Skeletal muscle cell (primary cell): ENCODE data around the gene INPP5K.
A peak's percentile ranks its signal among the peaks of the same experiment; 100 is the strongest.
"Not testable (repeated sequence)": the region's sequence is repeated elsewhere in the genome, so short reads cannot be mapped to it uniquely, and the experiment has no call there.

Source experiments
- DNase-seq: peaks from one replicate; pipeline ENCODE4 v3.0.0-alpha.2; 2010; ENCODE audit warnings: low read depth
- H3K4me3 ChIP-seq: 2 replicates; pipeline ENCODE4 v1.5.1; 2011; ENCODE audit warnings: low read depth, mild to moderate bottlenecking, control low read depth, low read length, moderate library complexity

INPP5K gene

DNA sequence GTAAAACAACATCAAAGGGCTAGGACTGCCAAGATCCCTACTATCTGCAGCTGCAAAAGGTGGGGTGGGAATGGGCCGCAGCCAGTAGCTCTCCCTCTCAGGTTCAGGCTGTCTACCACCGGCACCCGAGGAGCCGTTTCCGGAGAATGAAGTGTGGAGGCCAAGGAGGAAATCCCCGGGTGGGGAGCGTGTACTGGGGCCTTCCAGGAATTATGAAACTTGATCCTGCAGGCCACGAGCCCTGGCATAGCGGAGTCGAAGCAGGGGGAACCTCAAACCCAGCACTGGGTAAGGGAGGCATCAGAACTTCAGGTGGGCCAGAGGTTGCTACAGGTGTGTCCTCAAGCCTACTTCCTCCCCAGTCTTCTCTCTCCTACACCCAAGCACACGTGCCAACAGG lies 5.1 kb downstream of the INPP5K start:
- H3K4me3 ChIP-seq: no peak overlapping the region
- no peak for DNase-seq

DNA sequence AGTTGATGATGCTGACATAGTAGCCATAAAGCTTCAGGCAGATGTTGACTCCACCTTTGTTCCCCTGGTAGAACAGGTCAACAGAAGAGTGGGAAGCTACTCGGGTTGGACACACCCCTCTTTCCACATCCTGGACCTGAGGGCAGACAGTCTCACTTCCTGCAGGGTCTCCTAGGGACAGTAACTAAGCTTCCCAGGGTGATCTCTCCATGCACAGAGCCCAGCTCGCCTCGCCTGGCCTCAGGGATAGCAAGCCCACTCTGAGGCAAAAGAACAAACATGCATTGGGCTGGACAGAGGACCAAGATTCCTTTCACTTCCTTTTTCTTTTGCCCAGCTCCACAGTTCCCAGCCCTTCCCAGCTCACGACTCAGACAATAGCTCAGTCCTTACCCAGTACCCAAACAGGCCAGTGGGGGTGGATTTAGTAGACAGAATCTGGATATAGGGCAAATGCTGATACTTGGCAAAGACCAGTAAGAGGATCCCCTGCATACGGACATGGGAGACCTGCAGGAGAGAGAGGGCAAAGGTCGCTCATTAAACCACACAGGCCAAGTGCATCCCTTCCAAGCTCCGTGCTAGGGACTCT lies 7.0 kb downstream of the INPP5K start:
- no peak overlapping the region for H3K4me3 ChIP-seq
- no peak for DNase-seq

DNA sequence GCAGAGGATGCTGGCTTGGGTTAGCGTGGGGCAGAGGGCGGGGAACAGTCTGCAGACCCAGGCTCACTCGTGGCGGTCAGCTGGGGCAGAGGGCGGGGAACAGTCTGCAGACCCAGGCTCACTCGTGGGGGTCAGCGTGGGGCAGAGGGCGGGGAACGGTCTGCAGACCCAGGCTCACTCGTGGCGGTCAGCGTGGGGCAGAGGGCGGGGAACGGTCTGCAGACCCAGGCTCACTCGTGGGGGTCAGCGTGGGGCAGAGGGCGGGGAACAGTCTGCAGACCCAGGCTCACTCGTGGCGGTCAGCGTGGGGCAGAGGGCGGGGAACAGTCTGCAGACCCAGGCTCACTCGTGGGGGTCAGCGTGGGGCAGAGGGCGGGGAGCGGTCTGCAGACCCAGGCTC lies 7.7 kb downstream of the INPP5K start:
- H3K4me3 ChIP-seq: not testable (repeated sequence)

DNA sequence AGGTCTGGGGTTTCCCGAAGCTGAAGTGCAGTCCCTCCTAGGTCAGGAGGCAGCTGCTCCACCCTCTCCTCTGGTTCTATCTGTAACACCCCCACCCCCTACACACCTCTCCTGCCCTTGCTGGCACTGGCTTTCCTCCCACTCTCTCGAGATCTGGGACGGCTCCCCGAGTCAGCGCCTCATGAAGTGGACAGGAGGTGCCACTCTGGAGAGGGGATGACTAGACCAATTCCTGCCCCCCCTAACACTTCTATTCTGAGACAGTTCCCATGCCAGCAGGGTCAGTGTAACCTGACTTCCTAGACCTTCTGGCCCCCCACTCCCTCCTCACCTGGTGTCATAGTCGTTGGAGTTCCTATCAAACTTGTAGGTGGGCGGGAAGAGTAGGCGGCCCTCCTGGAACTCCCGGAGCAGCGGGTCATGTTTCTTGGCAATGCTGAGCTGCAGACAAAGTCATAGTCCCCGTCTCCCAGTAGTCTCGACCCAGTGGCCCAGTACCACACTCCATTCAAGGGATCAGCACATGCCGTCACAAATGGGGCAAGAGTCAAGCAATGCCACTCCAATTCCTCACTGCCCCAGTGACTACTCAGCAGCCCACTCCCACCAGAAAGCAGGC lies 9.7 kb downstream of the INPP5K start:
- no peak for DNase-seq
- H3K4me3 ChIP-seq: no peak overlapping the region

More for the DNA sequence above, 7.7 kb downstream of the INPP5K start:
- DNase-seq: not testable (repeated sequence)

DNA sequence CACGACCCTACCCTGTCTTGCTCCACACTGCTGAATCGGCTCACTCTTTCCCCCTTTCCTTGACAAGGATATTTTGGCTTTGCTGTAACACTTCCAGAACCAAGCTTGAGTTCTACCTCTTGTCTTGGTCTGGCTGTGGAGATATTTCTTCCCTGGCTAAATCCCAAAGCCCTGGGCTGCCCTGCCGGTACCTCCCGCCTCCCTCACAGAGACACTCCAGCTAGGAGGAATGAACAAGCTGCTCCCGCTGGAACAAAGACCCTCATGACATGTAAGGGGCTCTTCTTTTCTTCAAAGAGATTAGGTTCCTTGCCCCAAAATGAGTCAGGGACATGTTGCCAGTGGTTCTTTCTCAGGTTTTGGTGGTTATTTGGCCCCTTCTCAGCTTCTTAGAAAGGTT lies 10.8 kb downstream of the INPP5K start:
- DNase-seq: no peak
- H3K4me3 ChIP-seq: no peak overlapping the region

DNA sequence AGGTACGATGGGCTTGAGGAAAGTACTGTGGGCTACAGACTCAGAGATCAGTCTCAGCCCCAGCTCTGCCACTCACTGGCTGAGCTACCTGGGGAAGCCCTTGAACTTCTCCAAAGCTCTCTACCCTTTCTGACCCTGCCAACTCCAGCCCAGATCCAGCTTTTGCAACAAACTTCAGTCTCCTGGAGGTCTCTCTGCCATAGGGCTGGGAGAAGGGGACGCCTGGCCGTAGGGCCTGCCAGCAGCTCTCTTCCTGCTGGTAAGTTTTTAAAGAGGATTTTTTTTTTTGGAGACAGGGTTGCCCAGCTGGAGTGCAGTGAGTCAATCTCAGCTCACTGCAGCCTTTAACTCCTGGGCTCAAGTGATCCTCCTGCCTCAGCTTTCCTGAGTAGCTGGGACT lies 11.5 kb downstream of the INPP5K start:
- DNase-seq: no peak
- H3K4me3 ChIP-seq: no peak overlapping the region

DNA sequence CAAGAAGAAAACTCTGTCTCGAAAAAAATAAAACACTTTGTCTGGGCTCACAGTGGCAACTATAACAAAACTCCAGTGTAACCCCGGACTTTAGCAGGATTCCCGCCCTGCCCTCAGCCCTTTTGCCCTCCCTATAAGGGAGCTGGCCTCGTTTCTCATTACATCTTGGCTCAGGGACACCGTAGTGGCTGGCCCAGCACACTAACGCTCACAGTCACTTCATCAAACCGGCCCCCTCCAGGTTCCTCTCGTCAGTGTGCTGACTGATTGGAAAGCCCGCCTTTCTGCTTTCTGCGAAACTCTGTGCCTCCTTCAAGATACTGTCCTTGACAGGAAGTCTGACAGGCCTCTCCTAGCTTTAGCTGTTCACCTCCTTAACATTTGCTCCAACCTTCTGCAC lies 12.7 kb downstream of the INPP5K start:
- DNase-seq: no peak
- H3K4me3 ChIP-seq: no peak overlapping the region

DNA sequence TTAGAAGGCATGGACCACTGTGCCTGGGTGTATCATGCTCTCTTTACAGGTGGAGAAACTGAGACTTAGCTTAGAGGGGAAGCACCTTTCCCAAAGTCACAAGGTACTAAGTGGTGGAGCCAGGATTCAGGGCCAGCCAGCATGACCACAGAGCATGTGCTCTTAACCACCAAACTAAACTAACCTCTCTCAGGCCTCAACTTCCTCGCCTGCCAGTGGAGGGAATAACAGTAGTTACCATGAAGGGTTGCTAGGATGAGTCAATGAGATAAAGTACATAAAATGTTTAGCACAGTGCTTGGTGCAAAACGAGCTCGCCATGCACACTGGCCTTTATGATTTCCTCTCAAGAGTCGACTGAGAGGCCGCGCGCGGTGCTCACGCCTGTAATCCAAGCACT lies 17.5 kb downstream of the INPP5K start:
- DNase-seq: no peak
- no peak overlapping the region for H3K4me3 ChIP-seq

DNA sequence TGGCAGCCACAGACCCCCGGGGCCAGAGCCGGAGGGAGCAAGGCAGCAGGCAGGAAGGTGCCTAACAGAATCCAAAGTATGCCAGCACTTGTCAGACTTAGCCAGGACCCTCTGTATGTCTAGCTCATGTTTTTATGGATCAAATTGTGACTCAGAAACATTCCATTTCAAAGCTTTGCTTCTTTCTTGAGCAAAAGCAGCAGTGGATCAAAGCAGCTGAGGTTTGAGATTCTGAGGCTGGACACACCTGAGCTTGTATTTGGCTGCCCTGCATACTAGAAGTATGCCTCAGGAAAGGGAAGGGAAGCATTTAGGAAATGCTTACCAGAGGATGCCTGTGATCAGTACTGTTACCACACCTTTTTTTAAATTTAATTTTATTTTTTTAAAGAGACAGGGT lies 18.2 kb downstream of the INPP5K start:
- DNase-seq: no peak
- no peak overlapping the region for H3K4me3 ChIP-seq

DNA sequence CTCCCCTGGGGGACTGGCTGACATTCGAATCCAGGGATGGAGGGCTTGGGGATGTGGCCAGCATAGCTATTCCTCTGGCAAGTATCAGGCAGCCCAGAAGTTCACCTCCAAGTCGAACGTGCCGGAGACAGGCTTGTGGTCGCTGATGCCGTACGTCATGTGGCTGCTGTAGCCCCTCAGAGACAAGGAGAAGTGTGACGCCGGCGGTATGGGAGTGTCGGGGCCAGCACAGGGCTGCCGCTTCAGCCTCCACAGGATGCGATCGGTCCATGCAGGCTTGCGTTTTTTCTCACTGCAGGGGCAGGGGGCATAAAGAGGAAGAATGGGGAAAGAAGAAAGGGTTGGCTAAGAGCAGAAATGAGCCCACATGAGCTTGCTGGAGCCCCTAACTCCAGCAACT lies 18.6 kb downstream of the INPP5K start:
- no peak for DNase-seq

DNA sequence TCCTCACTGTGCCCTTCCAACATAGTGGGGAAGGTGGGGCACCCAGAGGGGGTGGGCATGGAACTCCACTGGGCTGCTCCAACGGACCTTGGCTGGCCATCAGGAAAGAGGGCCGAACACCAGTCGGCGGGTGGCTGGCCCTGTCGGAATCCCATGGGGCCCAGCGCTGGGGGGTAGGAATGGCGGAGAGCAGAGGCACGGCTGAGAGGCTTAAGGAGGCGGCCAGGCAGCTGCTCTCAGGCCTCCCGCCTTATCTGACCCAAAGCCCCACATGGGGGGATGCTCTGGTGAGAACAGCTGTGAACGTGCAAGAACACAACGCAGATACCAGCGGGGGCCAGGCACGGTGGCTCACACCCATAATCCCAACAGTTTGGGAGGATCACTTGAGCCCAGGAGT lies 19.5 kb downstream of the INPP5K start:
- no peak for DNase-seq
- H3K4me3 ChIP-seq: no peak overlapping the region

More for the DNA sequence above, 18.6 kb downstream of the INPP5K start:
- no peak overlapping the region for H3K4me3 ChIP-seq

DNA sequence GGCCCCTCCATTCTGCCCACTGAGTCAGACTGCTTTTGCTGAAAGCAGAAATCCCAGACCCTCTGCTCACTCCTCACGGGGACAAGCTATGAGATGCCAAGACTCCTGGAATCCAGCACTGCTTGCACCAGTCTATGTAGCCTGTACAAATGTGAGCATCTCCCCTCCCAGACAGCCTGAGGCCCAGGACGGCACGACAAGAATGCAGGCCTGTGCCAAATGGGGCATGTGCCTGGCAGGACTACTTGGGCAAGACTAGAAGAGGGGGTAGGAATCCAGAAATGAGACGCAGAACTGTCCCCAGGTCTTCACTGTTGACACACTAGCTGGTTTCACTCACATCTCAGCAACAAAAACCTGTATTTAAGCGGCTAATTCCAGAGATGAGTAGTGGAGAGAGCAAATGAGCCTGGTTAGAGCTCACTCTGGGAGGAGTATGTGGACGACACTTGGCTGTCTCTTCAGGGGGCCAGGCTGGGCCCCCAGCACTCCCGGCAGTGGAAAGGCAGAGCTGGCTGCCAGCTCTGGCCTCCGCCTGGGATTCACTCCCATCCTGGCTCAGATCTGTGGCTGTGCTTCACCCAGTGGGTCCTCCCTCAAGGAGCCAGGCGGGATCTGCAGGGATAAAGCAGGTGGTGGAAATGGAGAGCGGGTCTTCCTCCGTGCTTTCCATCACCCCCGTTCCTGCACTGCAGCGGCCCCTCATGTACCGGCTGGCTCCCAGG lies 21.0 kb downstream of the INPP5K start:
- DNase-seq: no peak
- no peak overlapping the region for H3K4me3 ChIP-seq

DNA sequence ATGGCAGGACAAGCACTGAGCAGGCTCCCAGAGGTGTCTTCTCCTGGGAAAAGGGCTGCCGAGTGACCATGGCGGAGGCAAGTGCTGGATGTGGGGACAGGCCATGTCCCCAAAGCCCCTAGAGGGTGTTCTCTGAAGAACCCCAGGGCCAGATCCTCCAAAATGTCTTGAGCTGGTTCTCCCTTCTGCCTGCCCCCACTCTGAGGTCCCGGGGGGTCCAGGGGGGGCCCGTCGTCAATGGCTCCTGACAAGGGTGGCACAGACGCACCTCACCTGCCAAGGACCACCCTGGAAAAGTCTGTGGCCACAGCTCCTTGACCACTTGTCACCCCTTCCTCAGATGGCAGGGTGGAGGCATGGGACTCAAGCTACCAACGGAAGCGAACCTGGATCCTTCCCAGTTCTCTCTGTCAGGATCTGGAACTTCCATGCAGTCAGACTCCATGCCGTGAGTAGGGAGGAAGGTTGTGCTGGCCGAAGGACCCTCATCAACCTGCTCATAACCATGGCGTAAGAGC lies 21.6 kb downstream of the INPP5K start:
- no peak for DNase-seq
- H3K4me3 ChIP-seq: no peak overlapping the region

DNA sequence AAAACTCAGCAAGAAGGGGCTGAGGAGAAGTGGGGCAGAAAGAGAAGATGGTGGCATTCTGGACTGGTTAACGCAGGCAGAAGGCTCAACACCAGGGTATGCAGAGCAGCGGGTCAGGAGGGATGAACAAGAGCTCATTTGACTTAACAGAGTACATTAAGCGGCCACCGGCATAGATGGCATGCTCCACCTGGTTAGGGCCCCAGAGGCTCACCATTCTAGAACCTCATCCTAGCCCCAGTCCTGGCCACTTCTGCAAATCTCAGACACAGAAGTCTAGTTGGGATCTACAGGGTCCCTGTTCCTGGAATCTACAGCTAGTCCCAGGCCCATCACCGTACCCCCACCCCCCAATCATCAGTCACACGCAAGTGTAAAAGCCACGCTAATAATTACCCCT lies 22.2 kb downstream of the INPP5K start:
- DNase-seq: no peak
- H3K4me3 ChIP-seq: no peak overlapping the region

DNA sequence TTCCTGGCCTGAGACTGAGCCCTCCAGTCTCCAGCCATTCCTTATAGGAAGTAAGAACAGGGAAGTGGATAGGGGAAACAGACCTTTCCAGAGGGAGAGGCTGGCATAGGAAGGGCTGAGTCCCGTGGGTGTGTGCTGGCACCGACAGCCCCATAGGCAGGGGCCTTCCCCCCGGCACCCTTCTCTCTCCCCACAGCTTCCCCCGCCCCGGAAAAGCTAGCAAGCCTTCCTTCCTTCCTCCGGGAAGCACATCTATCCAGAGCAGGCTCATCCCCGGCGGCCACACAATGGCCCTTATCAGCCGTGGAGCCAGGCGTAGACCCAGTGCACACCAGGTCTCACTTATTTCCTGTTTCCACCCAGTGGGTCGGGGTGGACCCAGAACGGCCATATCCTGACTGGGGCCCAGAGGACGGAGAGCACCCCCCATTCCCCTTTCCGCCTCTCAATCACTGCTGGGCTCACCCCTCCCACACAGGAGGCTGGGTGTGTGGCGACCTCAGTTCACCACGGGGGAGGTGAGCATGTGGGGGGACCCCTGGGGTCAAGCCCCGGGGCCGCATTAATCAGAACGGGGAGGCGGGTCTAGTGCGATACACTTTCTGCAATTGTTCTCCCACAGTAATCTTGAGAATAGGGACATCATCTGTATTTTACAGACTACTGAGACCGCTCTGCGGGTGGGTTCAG lies 23.0 kb downstream of the INPP5K start:
- no peak overlapping the region for H3K4me3 ChIP-seq
- DNase-seq: no peak

DNA sequence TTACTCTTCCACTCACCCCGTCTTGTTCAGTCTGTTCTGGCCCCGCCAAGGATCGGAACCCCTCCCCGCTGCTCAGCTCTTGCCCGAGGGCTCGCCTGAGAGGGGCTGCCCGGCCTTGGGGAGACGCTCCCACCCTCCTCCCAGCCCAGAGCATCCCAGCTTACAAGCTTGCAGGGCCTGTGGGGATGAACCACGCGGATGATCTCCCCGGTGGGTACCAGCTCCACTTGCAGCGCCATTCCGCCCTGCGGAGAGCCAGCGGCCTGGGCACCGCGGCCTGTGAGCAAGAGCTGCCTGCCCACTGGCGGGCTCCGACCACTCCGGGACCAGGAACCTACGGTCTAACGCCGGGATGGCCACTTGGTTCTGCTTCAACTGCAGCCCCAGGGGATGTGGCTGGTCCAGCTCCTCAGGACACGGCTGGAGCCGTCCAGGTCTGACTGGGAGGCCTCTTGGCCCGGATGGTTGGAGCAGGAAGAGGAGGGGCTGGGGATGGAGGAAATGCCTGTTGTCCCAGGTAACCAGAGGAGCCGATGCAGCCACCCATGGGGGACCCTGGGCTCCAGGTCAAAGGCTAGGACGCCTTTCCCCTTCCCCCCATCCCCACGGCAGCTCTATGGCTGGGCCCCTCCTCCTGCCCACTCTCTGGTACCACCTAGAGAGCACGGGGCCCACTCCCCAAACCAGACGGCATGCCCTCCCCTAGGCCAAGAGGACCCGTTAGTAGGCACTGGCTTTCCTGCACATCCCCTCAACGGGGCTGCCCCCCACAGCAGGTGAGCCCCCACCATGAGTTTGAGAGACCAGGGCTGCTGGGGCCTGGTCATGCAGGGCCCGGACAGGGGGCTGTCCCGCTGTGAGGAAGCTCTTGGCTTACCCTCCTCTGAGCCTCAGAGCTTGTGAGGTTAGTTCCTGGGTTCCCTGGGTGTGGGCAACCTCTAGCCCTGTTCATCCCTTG lies 23.9 kb downstream of the INPP5K start, which contains the start of gene MYO1C:
Gene MYO1C (minus strand): TSS at position 438 of the 958 bp plus-strand sequence. CDS start 199 bp downstream, at position 239.
- peak within 1 kb of the TSS; percentile 52 for H3K4me3 ChIP-seq
- DNase-seq: no peak

DNA sequence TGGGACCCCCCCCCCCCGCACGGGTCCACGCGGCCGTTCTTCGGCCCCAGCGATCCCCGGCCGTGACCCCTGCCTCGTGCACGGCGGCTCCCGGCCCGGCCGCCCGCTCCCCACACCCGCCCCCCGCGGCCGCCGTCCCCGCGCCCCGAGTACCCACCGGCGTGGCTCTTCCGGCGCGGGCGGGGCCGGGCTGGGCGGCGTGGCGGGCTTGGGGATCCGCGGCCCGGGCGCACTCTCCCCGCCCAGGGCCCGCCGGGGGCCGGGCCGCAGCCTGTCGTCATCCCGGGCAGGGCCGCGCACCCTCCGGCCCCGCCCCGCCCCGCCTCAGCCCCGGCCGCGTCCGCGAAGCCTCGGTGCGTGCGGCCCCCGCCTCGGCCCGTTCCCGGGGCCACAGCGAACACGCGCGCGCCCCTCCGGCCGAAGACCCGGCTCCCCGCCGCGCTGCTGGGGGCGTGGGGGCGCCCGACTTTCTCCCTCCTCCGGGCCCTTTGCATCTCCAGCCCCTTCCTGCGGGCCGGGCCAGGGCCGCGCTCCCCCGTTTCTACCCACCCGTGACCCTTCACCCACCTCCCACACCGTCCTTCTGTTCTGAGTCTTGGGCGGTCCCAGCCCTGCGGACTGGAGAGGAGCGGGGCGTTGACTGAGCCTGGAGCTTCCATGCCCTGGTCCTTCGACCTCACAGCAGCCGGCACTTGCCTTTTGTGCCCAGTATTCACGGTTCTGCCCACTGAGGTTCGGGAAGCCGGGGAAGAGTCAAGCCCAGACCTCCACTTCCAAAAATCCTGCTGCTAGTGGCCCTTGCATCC lies 24.8 kb downstream of the INPP5K start:
- peak overlapping the region; percentile 81 for H3K4me3 ChIP-seq
- DNase-seq: no peak
